Stromal cell of bone marrow (primary cell): ENCODE measurements around the gene VOPP1.

Experiments
- DNase-seq: peaks from one replicate; pipeline ENCODE4 v3.0.0-alpha.2; 2012; ENCODE audit warnings: low read depth

VOPP1 gene

GRCh38 chr7:55432939-55433784, 139.1 kb downstream of the VOPP1 start:
- no peak for DNase-seq

DNA sequence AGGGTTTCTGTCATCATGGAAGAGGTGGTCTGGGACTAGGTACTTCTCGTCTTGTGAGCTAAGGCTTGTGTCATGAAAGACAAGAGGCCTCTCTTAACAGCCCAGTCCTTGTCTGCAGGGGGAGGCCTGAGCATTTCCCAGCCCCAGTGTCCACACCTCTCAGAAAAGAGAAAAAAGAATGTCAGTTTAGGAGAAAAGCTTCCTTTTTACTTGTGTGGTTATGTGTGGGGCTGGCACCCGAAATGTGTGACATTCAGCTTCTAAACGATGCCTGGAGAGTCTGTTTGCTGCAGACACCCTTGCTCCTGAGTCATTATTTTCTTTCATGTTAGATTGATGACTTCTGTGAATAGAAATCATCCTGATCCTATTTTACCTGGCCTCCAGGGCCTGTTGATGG, 139.8 kb downstream of the VOPP1 start:
- DNase-seq: no peak

DNA sequence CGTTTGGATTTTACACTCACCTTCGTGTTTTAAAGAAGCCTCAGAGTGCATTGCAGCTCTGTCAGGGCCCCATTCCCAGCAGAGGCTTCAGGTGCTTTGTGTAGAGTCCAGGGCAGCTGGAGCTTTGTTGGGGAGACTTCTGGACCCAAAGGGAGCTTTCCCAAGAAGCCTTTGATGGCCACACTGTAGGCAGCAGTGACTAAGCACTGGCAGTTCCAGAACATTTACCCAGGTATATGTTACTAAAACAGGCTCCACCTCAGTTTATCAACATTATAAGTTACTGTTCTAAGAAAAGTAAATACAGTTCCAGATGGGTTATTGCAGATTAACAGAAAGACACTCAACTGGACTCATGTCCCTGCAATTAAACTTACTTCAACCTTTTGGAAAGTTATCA, 140.4 kb downstream of the VOPP1 start:
- DNase-seq: no peak

DNA sequence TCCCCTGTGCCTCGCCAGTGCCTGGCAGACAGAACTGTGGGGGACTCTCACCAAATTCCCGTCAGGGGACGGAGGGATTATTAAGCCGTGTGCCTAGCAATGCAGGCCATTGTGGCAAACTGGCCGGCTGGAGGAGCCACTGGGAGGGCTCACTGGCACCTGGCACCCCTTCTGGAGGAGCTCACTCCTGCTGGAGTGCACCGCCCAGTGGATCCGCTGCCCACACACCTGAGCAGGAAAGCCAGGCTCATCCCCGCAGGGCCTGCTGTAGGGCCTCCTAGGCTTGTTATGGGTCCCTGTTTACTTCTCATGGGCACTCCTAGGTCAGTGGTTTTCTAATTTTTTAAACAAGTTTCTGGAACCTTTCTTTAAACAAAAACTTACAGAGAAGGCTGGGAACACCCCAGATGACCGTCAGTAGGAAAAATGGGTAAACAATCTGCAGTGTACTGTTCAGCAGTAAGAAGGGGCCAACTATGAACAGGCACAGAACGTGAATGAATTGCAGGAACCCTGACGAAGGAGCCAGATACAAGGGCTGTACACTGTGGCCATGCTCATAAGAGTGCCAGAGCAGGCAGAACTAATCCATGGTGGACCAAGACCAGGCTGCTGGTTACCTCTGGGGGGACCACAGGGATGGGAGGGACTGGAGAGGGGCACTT, 142.3 kb downstream of the VOPP1 start:
- DNase-seq: no peak

DNA sequence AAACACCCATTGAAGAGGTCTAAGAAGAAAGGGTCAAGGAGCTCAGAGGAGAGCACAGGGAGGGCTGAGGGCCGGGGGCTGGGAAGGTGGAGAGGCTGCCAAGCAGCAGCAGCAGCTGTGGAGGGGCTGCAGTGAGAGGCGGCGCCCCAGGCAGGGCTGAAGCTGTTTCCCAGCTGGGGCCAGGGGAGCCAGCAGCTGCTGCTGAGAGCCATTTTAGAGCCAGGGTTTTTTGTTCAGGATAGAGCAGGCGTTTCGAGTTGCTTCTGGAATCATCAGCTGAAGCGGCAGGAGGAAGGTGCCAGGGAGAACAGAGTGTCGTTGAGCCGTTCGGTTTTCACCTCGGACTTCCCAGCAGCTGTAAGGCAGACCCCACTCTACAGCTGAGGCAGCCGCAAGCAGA, 144.5 kb downstream of the VOPP1 start:
- no peak for DNase-seq

DNA sequence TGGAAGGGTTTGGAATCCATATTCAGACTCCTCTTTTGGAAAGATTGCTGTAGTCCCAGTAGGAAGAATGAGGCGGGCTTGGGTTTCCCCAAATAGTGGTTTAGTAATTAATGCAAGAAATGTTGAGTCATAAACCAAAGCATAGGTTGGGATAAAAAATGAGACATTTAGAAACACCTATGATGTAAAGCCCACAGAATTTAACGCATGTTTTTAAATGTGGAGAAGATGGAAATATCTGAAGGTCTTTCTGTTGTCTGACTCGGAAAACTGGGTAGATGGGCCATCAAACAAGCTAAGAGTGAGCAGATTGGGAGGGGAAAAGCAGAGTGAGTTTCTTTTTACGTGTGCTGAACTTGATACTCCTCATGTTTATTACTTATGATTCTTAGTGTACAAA, 145.0 kb downstream of the VOPP1 start:
- DNase-seq: no peak

- DNase-seq: no peak
These were observed 145.6 kb downstream of the VOPP1 start for GRCh38 chr7:55426676-55427075.

DNA sequence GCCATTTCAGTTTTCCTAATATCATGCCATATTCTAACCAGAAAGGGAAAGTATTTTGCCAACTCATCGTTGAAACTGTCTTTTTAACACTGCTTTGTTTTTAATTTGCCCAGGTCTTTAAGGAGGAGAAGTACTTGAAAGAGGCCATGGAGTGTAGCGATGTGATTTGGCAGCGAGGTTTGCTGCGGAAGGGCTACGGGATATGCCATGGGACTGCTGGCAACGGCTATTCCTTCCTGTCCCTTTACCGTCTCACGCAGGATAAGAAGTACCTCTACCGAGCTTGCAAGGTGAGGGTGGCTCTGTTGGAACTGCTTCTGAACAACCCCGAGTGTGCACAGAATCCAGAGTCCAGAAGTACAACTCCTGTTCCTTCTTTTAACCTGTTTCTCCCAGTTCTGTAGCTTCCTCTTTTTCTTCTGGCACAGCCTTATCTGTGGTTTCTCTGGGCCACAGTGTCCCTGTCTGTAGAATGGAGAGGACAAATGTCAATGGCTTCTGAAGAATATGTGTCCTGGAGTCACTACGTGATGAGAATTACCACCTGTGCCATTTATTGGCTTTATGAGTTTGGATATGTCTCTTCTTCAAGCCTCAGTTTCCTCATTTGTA, 147.1 kb downstream of the VOPP1 start:
- DNase-seq: no peak

GRCh38 chr7:55423891-55424290, 148.4 kb downstream of the VOPP1 start:
- DNase-seq: no peak

GRCh38 chr7:55423277-55423711, 149.0 kb downstream of the VOPP1 start:
- DNase-seq: no peak
